Head of caudate nucleus (tissue), 42 donors: ENCODE results near the gene NAA80.

Source experiments
- DNase-seq, 42 donors: peaks; one replicate each; pipeline versions ENCODE4 v3.0.0 to v3.0.0-alpha.2; 2020 to 2021; ENCODE audit warnings: mixed read lengths in 7 of 42
- intact Hi-C: fragments of 100-400 bp; cut with DNase I; formaldehyde crosslinking; loops from one replicate; pipeline ENCODE4 v1.15.0; 2022

NAA80 gene

DNA sequence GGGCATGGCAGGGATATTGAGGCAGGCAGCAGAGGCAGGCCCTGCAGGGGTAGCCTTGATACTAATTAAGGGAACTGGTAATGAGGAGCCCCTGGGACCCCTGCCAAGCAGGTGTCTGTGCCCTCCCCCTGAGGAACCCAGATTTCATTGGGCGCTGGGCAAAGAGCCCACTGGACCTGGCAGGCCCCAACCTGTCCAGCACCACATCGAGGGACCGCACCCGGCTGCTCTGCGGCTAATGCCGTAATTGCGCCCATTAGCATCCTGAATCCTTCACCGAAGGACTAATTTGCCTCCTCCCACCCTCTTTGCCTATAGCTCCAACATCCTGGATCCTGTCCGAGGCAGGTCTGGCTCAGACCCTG lies 44.0 kb downstream of the NAA80 start:
- DNase-seq = no peak
- intact Hi-C loops = no loop called here

GRCh38 chr3:50254577-50255250 lies 44.5 kb downstream of the NAA80 start:
- DNase-seq = peak in 2 of 42 donors; percentile 33 to 43
- intact Hi-C loops = no loop called here

DNA sequence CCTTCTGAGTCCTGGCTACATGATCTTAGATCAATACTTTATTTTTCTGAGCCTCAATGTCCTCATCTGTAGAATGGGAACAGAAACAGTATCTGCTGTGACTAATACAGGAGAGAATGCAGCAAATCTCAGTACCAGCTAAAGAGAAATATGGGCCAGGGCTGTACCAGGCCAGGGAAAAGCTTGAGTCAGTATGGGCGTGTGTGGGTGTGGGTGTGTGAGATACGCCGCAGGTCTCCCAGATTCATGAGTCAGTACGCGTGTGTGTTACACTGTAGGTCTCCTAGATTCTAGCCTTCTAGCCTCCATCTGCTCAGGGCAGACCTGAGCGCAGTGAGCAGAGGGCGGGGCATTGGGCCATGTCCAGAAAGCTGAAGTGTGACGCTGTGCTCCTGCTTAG lies 48.0 kb downstream of the NAA80 start:
- intact Hi-C loops = no loop called here
- peak in 18 of 42 donors; percentile 27 to 85 (median 62) for DNase-seq

DNA sequence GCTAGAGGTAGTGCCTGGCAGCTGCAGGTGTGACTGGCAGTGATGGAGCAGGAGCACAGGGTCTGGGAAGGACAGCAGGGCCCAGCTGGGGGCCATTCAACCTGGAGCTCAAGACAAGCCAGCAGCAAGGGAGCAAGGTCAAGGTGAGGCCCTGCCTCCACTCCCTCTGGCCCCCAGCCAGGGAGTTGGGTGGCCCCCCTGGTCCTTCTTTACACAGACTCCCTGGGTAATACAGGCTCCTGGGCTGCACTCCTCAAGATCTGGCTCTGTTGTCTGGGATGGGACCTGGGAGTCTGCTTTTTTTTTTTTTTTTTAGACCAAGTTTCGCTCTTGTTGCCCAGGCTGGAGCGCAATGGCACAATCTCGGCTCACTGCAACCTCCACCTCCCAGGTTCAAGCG lies 48.7 kb downstream of the NAA80 start:
- DNase-seq = peak in 1 of 42 donors; percentile 2
- intact Hi-C loops = no loop called here

DNA sequence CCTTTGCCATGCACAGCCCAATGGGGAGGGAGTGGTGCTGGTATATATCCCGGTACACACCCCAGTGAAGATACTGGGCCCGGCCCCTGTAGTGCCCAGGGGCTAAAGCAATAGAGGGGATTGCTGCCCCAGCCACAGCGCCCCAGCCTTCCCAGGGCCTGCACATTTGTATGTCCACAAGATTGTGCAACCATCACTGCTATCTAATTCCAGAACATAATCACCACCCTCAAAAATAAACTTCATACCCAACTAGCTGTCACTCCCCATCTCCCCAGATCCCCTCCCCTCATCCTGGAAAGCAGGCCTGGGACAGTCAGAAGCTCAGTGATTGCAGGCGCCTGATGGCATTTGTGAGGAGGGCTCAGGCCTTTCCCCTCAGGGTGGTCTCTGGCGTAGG lies 49.7 kb downstream of the NAA80 start:
- intact Hi-C loops = no loop called here
- DNase-seq = no peak

DNA sequence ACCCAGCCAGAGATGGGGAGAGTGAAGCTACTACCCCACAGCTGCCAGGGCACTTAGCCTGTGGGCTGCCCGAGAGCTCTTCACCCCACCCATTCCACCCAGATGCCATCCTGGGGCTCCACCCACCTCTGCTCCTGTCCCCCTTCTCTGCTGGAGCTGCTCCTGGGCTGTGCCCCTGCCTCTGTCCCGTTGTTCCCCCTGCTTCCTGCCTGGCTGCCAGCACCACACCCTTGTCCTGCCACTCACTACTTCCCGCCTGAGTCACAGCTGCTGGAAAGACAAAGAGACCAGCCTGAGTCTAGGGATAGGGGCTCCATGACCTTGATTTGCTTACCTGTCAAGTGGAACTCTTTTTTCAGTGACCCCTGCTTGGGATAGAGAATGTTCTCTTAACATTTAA lies 50.8 kb downstream of the NAA80 start:
- intact Hi-C loops = no loop called here
- no peak for DNase-seq

DNA sequence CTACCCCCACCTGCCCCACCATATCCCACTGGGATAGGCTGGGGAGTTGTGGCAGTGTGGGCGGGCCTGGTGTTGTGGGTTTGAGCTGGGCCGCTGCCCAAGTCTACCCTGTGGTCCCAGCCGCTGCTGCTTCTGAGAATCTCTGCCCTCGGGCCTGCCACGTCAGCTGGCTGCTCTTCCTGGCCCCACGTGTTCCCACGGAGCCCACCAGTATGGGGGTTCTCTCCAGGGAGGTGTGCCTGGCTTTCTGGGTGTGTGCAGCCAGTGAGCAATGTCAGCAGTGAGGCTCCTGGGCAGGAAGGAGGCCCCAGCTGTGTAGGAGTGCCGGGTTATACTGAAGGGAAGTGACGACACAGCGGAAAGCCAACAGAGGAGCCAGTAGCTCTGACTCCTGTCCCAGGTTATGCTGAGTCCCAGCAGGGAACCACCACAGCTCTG lies 52.7 kb downstream of the NAA80 start:
- DNase-seq = no peak

More for the DNA sequence above, 52.7 kb downstream of the NAA80 start:
- intact Hi-C loops = no loop called here
